COLO829 (cell line): ENCODE measurements around the gene SYNPO2.
A peak's percentile ranks its signal among the peaks of the same experiment; 100 is the strongest.

ENCODE experiments used
- DNase-seq: peaks from one replicate; pipeline ENCODE4 v3.0.0; 2012; ENCODE audit warnings: low spot score

Gene SYNPO2, protein sequence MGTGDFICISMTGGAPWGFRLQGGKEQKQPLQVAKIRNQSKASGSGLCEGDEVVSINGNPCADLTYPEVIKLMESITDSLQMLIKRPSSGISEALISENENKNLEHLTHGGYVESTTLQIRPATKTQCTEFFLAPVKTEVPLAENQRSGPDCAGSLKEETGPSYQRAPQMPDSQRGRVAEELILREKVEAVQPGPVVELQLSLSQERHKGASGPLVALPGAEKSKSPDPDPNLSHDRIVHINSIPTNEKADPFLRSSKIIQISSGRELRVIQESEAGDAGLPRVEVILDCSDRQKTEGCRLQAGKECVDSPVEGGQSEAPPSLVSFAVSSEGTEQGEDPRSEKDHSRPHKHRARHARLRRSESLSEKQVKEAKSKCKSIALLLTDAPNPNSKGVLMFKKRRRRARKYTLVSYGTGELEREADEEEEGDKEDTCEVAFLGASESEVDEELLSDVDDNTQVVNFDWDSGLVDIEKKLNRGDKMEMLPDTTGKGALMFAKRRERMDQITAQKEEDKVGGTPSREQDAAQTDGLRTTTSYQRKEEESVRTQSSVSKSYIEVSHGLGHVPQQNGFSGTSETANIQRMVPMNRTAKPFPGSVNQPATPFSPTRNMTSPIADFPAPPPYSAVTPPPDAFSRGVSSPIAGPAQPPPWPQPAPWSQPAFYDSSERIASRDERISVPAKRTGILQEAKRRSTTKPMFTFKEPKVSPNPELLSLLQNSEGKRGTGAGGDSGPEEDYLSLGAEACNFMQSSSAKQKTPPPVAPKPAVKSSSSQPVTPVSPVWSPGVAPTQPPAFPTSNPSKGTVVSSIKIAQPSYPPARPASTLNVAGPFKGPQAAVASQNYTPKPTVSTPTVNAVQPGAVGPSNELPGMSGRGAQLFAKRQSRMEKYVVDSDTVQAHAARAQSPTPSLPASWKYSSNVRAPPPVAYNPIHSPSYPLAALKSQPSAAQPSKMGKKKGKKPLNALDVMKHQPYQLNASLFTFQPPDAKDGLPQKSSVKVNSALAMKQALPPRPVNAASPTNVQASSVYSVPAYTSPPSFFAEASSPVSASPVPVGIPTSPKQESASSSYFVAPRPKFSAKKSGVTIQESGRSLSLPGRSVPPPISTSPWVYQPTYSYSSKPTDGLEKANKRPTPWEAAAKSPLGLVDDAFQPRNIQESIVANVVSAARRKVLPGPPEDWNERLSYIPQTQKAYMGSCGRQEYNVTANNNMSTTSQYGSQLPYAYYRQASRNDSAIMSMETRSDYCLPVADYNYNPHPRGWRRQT

DNA sequence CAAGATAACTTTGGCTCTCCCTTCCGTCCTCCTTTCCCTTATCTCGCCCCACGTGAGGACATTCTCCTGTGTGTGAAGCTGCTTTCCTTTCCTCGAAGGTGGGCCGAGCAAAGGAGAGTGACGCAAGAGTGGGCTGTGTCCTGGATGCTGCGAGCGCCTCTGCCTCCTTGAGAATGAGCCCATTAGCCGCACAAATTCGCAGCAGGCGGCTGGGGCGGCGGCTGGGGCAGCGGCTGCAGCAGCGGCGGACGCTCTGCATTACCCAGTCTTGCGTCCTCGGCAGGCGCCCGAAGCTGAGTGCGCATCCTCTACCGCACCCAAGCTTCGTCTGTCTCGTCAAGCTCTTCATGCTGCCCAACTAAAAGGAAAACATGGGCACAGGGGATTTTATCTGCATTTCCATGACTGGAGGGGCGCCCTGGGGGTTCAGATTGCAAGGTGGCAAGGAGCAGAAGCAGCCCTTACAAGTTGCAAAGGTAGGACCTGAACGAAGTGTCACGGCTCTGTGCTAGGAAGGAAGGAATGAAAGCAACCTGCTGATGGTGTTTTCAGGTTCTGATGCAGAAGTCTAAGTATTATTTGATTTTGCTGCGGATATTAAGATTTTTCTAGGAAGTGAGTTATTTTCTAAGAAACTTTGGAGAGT is at the start of gene SYNPO2:
Gene SYNPO2, plus strand, starts transcription at position 189 of the 646 bp plus-strand sequence. Its CDS starts 183 bp downstream, at position 372.
- DNase-seq = no peak

- no peak for DNase-seq
Observed at GRCh38 chr4:118839221-118839927, 49.3 kb upstream of the SYNPO2 start.

GRCh38 chr4:118842055-118842454 is 46.6 kb upstream of the SYNPO2 start:
- DNase-seq = no peak

DNA sequence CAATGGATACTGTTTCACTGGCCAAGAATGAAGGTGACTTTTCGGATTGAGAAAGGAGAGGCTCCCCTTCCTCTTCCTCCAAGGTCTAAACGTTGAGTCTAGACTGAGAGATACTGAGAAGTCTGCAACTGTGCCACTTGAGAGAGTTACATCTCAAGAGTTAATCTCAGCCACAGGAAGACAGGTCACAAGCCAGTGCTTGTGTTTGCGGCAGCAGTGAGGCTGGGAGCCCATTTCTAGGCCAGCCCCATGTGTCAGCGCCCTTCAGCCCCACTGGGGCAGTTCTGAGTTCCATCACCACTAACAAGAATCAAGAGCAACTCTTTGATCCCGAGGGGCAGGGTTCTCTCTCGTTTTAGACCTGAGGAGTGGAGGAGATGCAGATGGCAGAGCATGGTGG is 45.4 kb upstream of the SYNPO2 start:
- DNase-seq = no peak

DNA sequence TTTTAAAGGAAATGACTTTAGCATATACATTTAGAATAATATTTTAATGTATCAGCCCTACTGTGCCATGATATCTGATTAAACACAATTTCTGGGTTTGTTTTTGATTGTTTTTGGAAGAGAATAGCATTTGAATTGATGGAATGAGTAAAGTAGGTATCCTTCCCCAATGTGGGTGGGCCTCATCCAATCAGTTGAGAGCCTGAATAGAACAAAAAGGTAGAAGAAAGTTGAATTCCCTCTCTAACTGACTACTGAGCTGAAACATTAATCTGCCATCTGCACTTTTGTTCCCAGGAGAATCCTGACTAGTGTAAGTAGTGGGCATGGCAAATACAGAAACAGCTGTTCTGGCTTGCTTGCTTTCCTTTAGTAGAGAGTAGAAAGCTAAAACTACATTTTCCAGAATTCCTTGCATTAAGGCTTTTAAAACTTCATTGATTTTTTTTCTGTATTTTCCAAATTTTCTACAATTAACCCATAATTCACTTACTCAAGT is 43.1 kb upstream of the SYNPO2 start:
- no peak for DNase-seq

- no peak for DNase-seq
Observed at GRCh38 chr4:118846979-118847378, 41.7 kb upstream of the SYNPO2 start.

- no peak for DNase-seq
Observed at GRCh38 chr4:118848242-118848641, 40.4 kb upstream of the SYNPO2 start.

GRCh38 chr4:118848901-118849300 is 39.8 kb upstream of the SYNPO2 start:
- no peak for DNase-seq

- no peak for DNase-seq
Observed at GRCh38 chr4:118849867-118850487, 38.7 kb upstream of the SYNPO2 start.

GRCh38 chr4:118850488-118851173 is 38.0 kb upstream of the SYNPO2 start:
- DNase-seq = no peak

- DNase-seq = no peak
Observed at GRCh38 chr4:118857760-118858159, 30.9 kb upstream of the SYNPO2 start.

- DNase-seq = no peak
Observed at GRCh38 chr4:118858779-118859178, 29.9 kb upstream of the SYNPO2 start.

DNA sequence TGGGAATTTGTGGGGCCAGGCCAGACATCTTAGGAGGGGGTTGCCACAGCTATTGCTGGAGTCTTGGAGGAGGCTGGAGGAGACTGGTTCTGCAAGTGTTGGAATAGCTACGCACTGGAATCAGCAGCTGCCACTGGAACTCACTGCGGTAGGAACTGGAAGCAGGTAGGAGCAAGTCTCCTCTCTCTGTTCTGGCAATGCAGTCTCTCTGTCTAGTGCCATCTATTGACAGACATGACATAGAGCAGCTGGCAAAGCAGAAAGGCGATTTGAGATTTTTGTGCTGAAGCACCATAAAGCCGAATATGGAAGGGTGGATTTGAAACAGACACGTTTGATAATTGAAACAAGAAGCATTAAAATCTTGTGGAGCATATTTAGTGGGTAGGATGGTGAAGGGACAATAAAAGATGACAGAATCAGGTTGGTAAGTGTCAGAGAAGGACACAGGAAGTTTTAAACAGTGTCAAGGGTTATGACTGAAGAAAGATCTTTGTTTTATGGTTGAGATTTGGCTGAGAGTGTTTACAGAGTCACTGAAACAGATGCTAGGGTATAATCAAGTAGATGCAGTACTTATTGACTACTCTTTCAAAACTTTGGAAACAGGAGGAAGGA is 23.5 kb upstream of the SYNPO2 start:
- peak; percentile 77 for DNase-seq

DNA sequence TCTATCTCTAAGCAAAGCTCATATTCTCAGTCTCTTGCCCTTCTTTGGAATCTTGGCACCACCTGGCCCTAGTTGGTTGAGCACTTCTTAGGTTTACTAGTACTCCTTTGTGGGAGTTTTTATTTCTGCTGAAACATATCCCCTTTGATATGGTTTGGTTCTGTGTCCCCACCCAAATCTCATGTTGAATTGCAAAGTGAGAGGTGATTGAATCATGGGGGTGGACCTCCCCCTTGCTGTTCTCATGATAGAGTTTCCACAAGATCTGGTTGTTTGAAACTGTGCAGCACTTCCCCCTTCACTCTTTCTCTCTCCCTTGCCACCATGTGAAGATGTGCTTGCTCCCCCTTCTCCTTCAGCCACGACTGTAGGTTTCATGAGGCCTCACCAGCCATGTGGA is 22.2 kb upstream of the SYNPO2 start:
- DNase-seq = no peak

- no peak for DNase-seq
Observed at GRCh38 chr4:118867311-118868067, 21.2 kb upstream of the SYNPO2 start.

DNA sequence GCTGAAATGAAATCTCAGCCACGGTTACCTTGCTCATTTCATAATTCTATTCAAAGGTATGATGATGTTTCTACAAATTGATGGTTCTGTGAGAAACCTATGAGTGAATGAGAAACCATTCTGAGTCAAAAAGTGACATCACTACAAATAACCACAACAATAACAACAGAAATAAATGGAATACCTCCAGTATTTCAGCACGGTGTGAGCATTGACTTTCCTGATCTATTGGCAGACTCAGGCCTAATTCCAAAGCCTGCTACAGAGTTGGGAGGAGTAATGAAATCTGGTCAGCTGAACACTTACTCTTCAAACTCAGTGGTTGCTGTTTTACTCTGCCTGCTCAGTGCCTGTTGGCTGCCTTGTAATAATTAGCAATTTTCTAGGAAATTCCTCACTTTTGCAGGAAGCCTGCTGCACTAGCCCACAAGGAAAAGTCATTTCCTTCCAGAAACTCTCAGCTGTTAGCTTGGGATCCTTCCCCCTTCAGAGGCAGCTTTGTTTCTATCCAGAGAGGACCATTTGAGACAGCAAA is 18.8 kb upstream of the SYNPO2 start:
- DNase-seq = no peak

DNA sequence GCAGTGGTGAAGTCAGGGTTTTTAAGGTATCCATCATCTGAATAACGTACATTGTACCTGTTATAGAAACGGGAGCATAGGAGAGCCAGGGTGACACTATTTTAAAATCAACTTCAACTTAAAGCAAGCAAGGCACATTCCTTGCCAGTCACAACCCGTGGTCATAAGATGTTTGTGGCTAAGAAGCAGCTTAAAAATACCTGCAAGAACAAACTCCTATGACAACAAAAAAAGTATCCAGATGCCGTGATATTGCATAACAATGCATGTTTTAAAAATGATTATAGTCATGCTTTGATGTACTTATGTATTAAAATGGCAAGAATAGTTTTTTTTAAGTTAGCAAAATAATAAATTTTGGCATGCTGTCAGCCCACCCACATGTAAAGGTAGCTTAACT is 16.5 kb upstream of the SYNPO2 start:
- no peak for DNase-seq

DNA sequence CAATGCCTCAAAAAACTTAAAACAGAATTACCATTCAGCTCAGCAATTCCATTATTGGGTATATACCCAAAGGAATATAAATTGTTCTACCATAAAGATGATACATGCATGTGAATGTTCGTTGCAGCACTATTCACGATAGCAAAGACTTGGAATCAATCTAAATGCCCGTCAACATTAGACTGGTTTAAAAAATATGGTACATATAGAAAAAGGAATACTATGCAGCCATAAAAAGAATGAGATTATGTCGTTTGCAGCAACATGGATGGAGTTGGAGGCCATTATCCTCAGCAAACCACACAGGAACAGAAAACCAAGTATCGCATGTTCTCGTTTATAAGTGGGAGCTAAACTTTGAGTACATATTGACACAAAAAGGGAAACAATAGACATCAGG is 10.9 kb upstream of the SYNPO2 start:
- DNase-seq = no peak
